Right ventricle myocardium superior (tissue), 1 donor: ENCODE measurements around the gene NBAS. TPM values are rescaled to one million over a fixed set of nuclear protein-coding genes. Genes with fewer than 3 reads are reported as not detected.
A peak's percentile ranks its signal among the peaks of the same experiment; 100 is the strongest.

ENCODE experiments used
- ATAC-seq: fragments of 200-7000 bp; cut with Tn5 transposase; one replicate; pipeline ENCODE4 v1.9.1; 2020; ENCODE audit warnings: mild to moderate bottlenecking; ENCODE audit not compliant: poor library complexity
- DNase-seq: peaks from one replicate; pipeline ENCODE4 v3.0.0-alpha.2; 2020
- intact Hi-C: fragments of 100-400 bp; cut with DNase I; formaldehyde crosslinking; loops from one replicate; pipeline ENCODE4 v1.11.2; 2022
- total RNA-seq: library from RNA; stranded (reverse); fragmentation: NEBNext Ultra II Directional; extraction: Animal tissue kit (Norgen Biotek cat#: 25700); gene quantifications from one replicate; pipeline ENCODE4 v1.2.1, GENCODE V29; 2021
- donor health status: DM: no; HTN: yes; CAD: no; lungs with severe emphysema.

NBAS gene
- total RNA-seq, 1 donor from 2014 or later: 60.7 TPM

DNA sequence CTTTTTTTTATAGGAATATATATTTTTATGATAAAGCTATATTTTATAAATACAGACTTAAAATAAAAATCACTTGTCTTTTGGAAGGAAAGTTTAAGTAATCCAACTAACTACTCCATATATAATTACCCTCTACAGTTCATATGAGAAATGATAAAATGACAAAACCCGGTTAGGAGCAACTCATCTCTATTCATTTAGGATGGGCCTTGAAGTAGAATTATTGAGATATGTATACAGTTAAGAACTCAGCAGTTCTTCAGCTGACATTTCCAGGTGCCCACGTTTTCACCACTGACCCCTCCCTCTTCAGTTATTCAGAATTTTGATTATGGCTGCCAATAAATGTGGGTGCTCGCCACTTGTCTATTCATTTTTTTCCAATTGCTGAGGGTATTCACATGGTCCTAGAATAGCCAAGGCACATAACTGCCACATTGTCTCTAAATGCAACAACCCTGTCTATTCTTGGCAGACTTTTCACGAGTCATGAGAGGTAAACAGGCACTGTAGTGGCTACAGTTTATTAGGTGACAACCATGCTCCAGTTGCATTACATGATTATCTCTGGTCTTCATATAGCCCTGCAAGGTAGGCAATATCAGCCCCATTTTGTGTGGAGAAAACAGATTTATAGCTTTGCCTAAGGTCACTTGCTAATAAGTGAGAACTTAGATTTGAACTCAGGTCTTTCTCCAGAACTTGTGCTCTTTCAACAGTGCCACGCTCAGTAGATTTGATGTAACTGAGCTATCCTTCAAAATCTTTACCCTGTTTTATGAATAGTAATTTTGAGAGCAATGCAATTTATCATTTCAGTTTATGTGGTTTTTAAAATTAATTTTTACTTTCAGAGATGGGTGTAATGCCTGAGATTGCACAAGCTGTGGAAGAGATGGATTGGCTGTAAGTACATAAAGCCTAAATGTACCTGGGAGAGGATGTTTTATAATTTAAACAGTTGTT lies 33.4 kb upstream of the NBAS start:
- no peak for DNase-seq
- intact Hi-C loops: no loop called here

GRCh38 chr2:15593327-15593705 lies 32.2 kb upstream of the NBAS start:
- no peak for DNase-seq
- no peak for ATAC-seq
- intact Hi-C loops: no loop called here

More for the DNA sequence above, 33.4 kb upstream of the NBAS start:
- peak; percentile 38 for ATAC-seq

DNA sequence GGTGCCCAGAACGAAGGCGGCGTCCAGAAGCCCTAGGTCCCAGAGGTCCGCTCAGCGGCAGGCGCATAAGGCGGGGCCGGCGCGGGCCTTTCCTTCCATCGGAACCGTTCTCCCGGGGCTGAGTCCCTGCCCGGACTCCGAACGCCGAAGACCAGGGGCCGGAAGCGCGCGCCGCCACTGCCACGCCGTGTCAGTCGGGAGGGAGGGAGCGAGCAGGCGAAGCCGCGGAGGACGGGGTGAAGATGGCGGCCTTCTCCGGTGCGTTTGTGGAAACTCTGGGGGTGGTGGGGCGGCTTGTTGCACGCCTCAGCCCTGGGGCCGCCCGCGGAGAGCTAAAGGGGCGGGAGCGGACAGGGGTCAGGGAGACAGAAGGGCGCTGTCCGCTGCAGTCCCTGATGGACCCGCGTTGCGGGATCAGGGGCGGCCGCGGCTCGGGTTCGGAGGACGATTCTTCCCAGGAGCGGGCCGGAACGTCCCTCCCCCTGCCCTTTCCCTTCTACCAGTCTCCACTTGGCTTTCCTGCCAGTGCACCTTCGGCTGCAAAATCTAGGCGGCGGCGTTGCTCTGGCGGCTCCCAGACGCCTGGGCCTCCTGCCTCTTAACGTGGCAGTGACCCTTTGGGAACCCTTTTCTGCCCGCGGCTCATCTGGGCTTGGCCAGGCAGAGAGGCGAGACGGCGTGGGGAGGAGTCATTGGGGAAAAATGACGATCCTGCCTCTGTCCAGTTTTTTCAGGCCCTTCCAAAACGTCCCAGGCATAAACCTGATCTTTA lies 30.7 kb upstream of the NBAS start, which contains the start of gene DDX1:
Gene DDX1 (plus strand): TSS at position 177 of the 772 bp plus-strand sequence. CDS start 66 bp downstream, at position 243.
- DNase-seq (peak; percentile 91), ATAC-seq (peak; percentile 97)
- intact Hi-C loops: no loop called here

- intact Hi-C loops: no loop called here
- ATAC-seq: no peak
- no peak for DNase-seq
These were observed 30.2 kb upstream of the NBAS start for GRCh38 chr2:15591373-15591691.

DNA sequence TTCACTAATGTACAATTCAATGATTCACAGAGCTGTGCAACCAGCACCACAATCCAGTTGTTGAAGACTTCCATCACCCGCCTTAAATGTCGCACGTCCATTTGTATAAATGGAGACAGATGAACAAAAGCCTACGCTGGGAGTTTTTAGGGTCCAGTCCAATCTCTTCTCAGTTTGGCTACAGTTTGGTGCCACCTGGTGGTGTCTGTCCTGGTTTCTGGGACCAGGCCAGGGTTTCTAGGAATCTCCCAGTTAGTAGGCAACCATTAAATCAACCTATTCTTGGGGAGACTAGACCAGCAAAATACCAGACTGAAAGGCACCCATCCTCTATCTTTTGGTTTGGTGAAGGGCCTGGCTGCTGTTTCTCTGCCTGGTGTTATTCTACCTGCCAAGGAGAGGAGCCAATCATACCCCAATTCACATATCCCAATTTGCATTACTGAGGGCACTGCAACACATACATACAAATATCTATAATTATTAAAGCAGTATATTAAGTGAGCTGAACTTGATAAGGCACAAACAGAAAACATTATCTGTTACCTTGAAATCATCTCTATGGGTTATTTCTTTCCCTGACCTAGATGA lies 27.3 kb upstream of the NBAS start:
- DNase-seq: no peak
- ATAC-seq: no peak
- intact Hi-C loops: no loop called here

GRCh38 chr2:15584767-15585469 lies 23.8 kb upstream of the NBAS start:
- no peak for DNase-seq
- no peak for ATAC-seq
- intact Hi-C loops: no loop called here

- intact Hi-C loops: no loop called here
- ATAC-seq: no peak
These were observed 23.2 kb upstream of the NBAS start for GRCh38 chr2:15584316-15584715.

GRCh38 chr2:15583826-15584225 lies 22.7 kb upstream of the NBAS start:
- intact Hi-C loops: no loop called here

More at GRCh38 chr2:15584316-15584715, 23.2 kb upstream of the NBAS start:
- DNase-seq: no peak

GRCh38 chr2:15582710-15583357 lies 21.7 kb upstream of the NBAS start:
- DNase-seq: no peak
- intact Hi-C loops: no loop called here
- no peak for ATAC-seq

More at GRCh38 chr2:15583826-15584225, 22.7 kb upstream of the NBAS start:
- ATAC-seq (no peak), DNase-seq (no peak)

DNA sequence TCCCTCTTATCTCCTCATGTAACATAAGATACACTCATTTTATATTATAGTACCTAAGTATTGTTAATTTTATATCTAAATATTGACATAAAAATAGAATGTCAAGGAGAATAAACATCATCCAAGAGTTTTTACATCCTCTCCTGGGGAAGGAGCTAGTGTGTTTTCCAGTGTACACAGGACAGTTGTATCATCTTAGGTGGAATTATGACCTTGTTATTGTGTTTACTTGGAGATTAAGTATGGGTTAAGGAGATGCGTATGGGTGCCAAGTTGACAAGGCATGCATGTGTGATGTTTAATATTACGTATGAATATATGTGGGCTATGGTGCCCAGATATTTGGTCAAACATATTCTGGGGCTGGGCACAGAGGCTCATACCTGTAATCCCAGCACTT lies 19.3 kb upstream of the NBAS start:
- ATAC-seq (no peak), DNase-seq (no peak)
- intact Hi-C loops: no loop called here

DNA sequence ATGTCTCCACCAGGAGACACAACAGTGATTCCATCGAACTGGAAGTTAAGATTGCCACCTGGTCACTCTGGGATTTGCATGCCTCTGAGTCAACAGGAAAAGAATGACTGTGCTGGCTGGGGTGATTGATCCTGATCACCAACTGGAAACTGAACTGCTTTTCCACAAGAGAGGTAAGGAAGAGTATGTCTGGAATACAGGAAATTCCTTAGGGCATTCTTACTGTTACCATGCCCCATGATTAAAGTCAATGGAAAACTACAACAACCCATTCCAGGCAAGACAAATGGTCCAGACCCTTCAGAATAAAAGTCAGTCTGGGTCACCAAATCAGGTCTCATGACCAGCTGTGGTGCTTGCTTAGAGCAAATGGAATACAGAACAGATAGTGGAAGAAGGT lies 18.5 kb upstream of the NBAS start:
- intact Hi-C loops: no loop called here
- ATAC-seq (no peak), DNase-seq (no peak)

DNA sequence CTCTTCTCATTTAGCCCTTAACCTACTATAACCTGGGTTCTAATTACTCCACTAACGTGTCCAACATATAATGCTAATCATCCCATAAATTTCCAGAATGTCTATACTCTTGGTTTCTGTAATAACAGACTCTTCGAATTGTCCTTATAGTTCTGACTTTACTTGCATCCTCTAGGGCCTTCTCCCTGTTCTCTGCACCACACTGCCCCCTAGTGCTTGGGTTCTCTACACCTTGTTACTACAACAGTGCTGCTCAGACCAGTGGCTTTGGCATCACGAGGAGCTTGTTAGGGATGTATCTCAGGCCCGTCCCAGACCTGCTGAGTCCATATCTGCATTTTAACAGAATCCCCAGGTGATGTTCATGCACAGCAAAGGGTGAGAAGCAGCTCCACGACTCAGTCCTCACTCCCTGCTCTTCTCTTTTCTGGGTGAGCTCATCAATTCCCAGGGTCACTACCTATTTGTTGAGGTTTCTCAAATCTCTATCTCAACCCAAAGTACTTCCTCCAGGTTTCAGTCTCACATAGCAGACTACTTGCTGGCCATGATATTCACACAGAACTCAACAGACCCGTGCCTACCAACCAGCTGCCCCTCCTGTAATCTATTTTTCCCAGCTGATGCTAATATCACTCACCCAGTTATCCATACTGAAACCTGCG lies 16.1 kb upstream of the NBAS start:
- intact Hi-C loops: no loop called here
- peak; percentile 80 for DNase-seq
- peak; percentile 93 for ATAC-seq

GRCh38 chr2:15571729-15572128 lies 10.6 kb upstream of the NBAS start:
- DNase-seq: no peak
- ATAC-seq: no peak
- intact Hi-C loops: no loop called here

- DNase-seq (no peak), ATAC-seq (no peak)
- intact Hi-C loops: no loop called here
These were observed 9.0 kb upstream of the NBAS start for GRCh38 chr2:15570104-15570503.

DNA sequence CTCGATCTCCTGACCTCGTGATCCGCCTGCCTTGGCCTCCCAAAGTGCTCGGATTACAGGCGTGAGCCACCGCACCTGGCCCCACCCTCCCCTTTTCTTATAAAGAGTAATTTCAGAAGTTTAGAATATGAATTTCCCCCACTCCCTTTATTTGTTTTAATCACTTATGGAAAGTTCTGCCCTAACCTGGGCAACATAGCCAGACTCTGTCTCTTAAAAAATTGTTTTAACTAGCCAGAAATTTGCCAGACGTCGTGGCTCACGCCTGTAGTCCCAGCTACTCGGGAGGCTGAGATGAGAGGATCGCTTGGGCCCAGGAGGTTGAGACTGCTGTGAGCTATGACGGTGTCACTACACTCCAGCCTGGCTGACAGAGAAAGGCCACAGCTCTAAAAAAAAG lies 7.7 kb upstream of the NBAS start:
- intact Hi-C loops: no loop called here

DNA sequence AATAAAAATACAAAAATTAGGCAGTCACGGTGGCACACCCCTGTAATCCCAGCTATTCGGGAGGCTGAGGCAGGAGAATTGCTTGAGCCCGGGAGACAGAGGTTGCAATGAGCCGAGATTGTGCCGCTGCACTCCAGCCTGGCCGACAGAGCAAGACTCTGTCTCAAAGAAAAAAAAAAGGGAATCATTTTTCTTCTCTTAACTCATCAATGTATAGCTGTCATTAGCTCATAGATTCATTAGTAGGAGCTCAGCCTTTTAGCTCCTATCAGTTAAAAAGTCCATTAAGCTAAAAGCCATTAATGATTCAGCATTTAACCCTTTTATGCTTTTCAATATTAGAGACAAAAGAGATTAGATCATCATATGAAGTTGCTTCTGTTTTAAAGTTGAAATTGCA lies 5.8 kb upstream of the NBAS start:
- DNase-seq: no peak
- intact Hi-C loops: no loop called here
- ATAC-seq: no peak

More for the DNA sequence above, 7.7 kb upstream of the NBAS start:
- DNase-seq (no peak), ATAC-seq (no peak)

GRCh38 chr2:15565994-15566671 lies 5.0 kb upstream of the NBAS start:
- DNase-seq: no peak
- intact Hi-C loops: no loop called here
- ATAC-seq: no peak
